Nephron progenitor cell (in vitro differentiated cells): ENCODE data around the gene ANKRD44.

Experiments used
- DNase-seq: peaks from one replicate; pipeline ENCODE4 v3.0.0; 2021
- H3K27ac Mint-ChIP-seq: 2 replicates; pipeline ENCODE4 v1.8.0; 2021; ENCODE audit warnings: mild to moderate bottlenecking, moderate library complexity, mixed read lengths
- H3K27me3 Mint-ChIP-seq: 2 replicates; pipeline ENCODE4 v1.8.0; 2021; ENCODE audit warnings: mild to moderate bottlenecking, low read depth, mixed read lengths; ENCODE audit not compliant: poor library complexity
- H3K36me3 Mint-ChIP-seq: 2 replicates; pipeline ENCODE4 v1.8.0; 2021; ENCODE audit warnings: low read depth, mixed read lengths
- H3K4me1 Mint-ChIP-seq: 2 replicates; pipeline ENCODE4 v1.8.0; 2021; ENCODE audit warnings: mixed read lengths
- H3K4me3 Mint-ChIP-seq: 2 replicates; pipeline ENCODE4 v1.8.0; 2021; ENCODE audit warnings: mild to moderate bottlenecking, moderate library complexity, mixed read lengths
- H3K9me3 Mint-ChIP-seq: 2 replicates; pipeline ENCODE4 v1.8.0; 2021; ENCODE audit warnings: mild to moderate bottlenecking, moderate library complexity, mixed read lengths
- CTCF ChIP-seq: fragments of 200-600 bp; sonication (generic); IDR thresholded peaks from 2 replicates; pipeline ENCODE4 v1.5.0; 2021; ENCODE audit warnings: antibody characterized with exemption

Gene ANKRD44

GRCh38 chr2:197149546-197149945 lies 161.0 kb downstream of the ANKRD44 start:
- Mint-ChIP-seq H3K4me3 (no peak overlapping the region), H3K36me3 (no peaks in the 10 kb centered on the region), H3K9me3 (no peaks in the 10 kb centered on the region), H3K27ac (no peak overlapping the region), H3K4me1 (peaks cover 15% of the 10 kb centered on the region), H3K27me3 (peaks cover 6% of the 10 kb centered on the region)
- no peak for TF ChIP-seq CTCF
- DNase-seq: no peak

- no peak for TF ChIP-seq CTCF
- H3K4me3 Mint-ChIP-seq: no peak overlapping the region
- peaks cover 13% of the 10 kb centered on the region for H3K4me1 Mint-ChIP-seq
- no peak for DNase-seq
- peaks cover 6% of the 10 kb centered on the region for H3K27me3 Mint-ChIP-seq
- H3K27ac Mint-ChIP-seq: no peak overlapping the region
- H3K36me3 Mint-ChIP-seq: no peaks in the 10 kb centered on the region
- H3K9me3 Mint-ChIP-seq: no peaks in the 10 kb centered on the region
These were observed 162.2 kb downstream of the ANKRD44 start for GRCh38 chr2:197148401-197148800.

- no peaks in the 10 kb centered on the region for H3K36me3 Mint-ChIP-seq
- no peak overlapping the region for H3K27ac Mint-ChIP-seq
- no peaks in the 10 kb centered on the region for H3K9me3 Mint-ChIP-seq
- no peak for TF ChIP-seq CTCF
- no peak overlapping the region for H3K4me3 Mint-ChIP-seq
- H3K4me1 Mint-ChIP-seq: peaks cover 9% of the 10 kb centered on the region
- no peak for DNase-seq
- peaks cover 6% of the 10 kb centered on the region for H3K27me3 Mint-ChIP-seq
These were observed 162.6 kb downstream of the ANKRD44 start for GRCh38 chr2:197147942-197148341.

- no peak for DNase-seq
- Mint-ChIP-seq H3K36me3 (no peaks in the 10 kb centered on the region), H3K27me3 (peaks cover 6% of the 10 kb centered on the region), H3K9me3 (no peaks in the 10 kb centered on the region), H3K27ac (no peak overlapping the region), H3K4me1 (no peaks in the 10 kb centered on the region), H3K4me3 (no peak overlapping the region)
- TF ChIP-seq CTCF: no peak
These were observed 163.6 kb downstream of the ANKRD44 start for GRCh38 chr2:197146995-197147394.

GRCh38 chr2:197145471-197146056 lies 165.0 kb downstream of the ANKRD44 start:
- DNase-seq: no peak
- Mint-ChIP-seq H3K4me3 (no peak overlapping the region), H3K36me3 (no peaks in the 10 kb centered on the region), H3K27me3 (peaks cover 6% of the 10 kb centered on the region), H3K4me1 (no peaks in the 10 kb centered on the region), H3K27ac (no peak overlapping the region), H3K9me3 (no peaks in the 10 kb centered on the region)
- TF ChIP-seq CTCF: no peak

GRCh38 chr2:197144183-197144582 lies 166.4 kb downstream of the ANKRD44 start:
- Mint-ChIP-seq H3K36me3 (no peaks in the 10 kb centered on the region), H3K27ac (no peak overlapping the region), H3K4me3 (no peak overlapping the region), H3K4me1 (no peaks in the 10 kb centered on the region), H3K27me3 (peaks cover 4% of the 10 kb centered on the region), H3K9me3 (no peaks in the 10 kb centered on the region)
- DNase-seq: no peak
- no peak for TF ChIP-seq CTCF
